IMR-90 (cell line): ENCODE data around the gene ARHGEF7. TPM values are rescaled to one million over a fixed set of nuclear protein-coding genes. Genes with fewer than 3 reads are reported as not detected.

Experiments used
- ATAC-seq: fragments of 200-7000 bp; cut with Tn5 transposase; 2 replicates; pipeline ENCODE4 v1.9.1; 2020; ENCODE audit warnings: low read depth, mild to moderate bottlenecking, moderate library complexity
- BruUV-seq: library from RNA; stranded (reverse); fragments of 400-500 nt; replicated peaks from 2 replicates; lab custom pipeline; 2021; lab: Mats Ljungman, UMichigan
- CTCF ChIA-PET: fragments of 300-600 bp; formaldehyde crosslinking; extraction: SDS; loops from one replicate; lab custom pipeline; 2021; ENCODE audit warnings: antibody characterized with exemption; lab: Yijun Ruan, JAX
- POLR2A ChIA-PET: fragments of 300-600 bp; sonication (Branson Sonifier 250); formaldehyde crosslinking; loops from one replicate; lab custom pipeline; 2022; ENCODE audit warnings: antibody characterized with exemption; ENCODE audit not compliant: unreplicated experiment; lab: Charles Lee
- DNase-seq: peaks from one replicate; pipeline ENCODE4 v3.0.0; 2013
- H2AFZ ChIP-seq: replicated peaks from 2 replicates; pipeline ENCODE3; 2013; ENCODE audit warnings: low read length, mild to moderate bottlenecking; ENCODE audit not compliant: poor library complexity
- H2AK5ac ChIP-seq: 2 replicates; pipeline ENCODE4 v1.6.1; 2013; ENCODE audit warnings: low read depth, low read length, inconsistent platforms
- H2AK9ac ChIP-seq: replicated peaks from 2 replicates; pipeline ENCODE3; 2013; ENCODE audit warnings: mild to moderate bottlenecking, low read depth, low read length, moderate library complexity; ENCODE audit not compliant: poor library complexity
- H2BK120ac ChIP-seq: 2 replicates; pipeline ENCODE4 v1.6.1; 2013; ENCODE audit warnings: low read depth, low read length, inconsistent platforms
- H2BK15ac ChIP-seq: 3 replicates; pipeline ENCODE4 v1.6.1; 2013; ENCODE audit warnings: low read depth, low read length, inconsistent platforms
- H2BK20ac ChIP-seq: 2 replicates; pipeline ENCODE4 v1.6.1; 2013; ENCODE audit warnings: low read depth, mild to moderate bottlenecking, inconsistent platforms, low read length, moderate library complexity
- H2BK5ac ChIP-seq: 2 replicates; pipeline ENCODE4 v1.6.1; 2013; ENCODE audit warnings: mild to moderate bottlenecking, low read depth, low read length, inconsistent platforms; ENCODE audit not compliant: poor library complexity, severe bottlenecking
- H3K14ac ChIP-seq: replicated peaks from 2 replicates; pipeline ENCODE4 v1.6.1; 2013; ENCODE audit warnings: low read depth, low read length, inconsistent platforms
- H3K18ac ChIP-seq: 2 replicates; pipeline ENCODE4 v1.6.1; 2013; ENCODE audit warnings: low read depth, low read length, control low read depth
- H3K23ac ChIP-seq: 2 replicates; pipeline ENCODE4 v1.6.1; 2013; ENCODE audit warnings: low read depth, low read length, inconsistent platforms
- H3K27ac ChIP-seq: 2 replicates; pipeline ENCODE4 v1.5.1; 2013; ENCODE audit warnings: mild to moderate bottlenecking, control low read depth, low read length; ENCODE audit not compliant: insufficient read depth
- H3K27me3 ChIP-seq: 2 replicates; pipeline ENCODE4 v1.6.1; 2013; ENCODE audit warnings: low read length; ENCODE audit not compliant: control insufficient read depth, insufficient read depth
- H3K36me3 ChIP-seq: 2 replicates; pipeline ENCODE4 v1.6.1; 2013; ENCODE audit warnings: low read length, mixed read lengths; ENCODE audit not compliant: control insufficient read depth, insufficient read depth
- H3K4ac ChIP-seq: 2 replicates; pipeline ENCODE4 v1.6.1; 2013; ENCODE audit warnings: low read depth, low read length, inconsistent platforms
- H3K4me1 ChIP-seq: 2 replicates; pipeline ENCODE4 v1.6.1; 2013; ENCODE audit warnings: low read length, mixed read lengths; ENCODE audit not compliant: control insufficient read depth, insufficient read depth
- H3K4me2 ChIP-seq: 2 replicates; pipeline ENCODE4 v1.6.1; 2013; ENCODE audit warnings: low read depth, mild to moderate bottlenecking, control low read depth, low read length, moderate library complexity
- H3K4me3 ChIP-seq: 2 replicates; pipeline ENCODE4 v1.5.1; 2013; ENCODE audit warnings: low read depth, mild to moderate bottlenecking, control low read depth, low read length, moderate library complexity; ENCODE audit not compliant: insufficient read depth
- H3K56ac ChIP-seq: 2 replicates; pipeline ENCODE4 v1.6.1; 2013; ENCODE audit warnings: low read length, inconsistent platforms; ENCODE audit not compliant: insufficient read depth; ENCODE audit errors: extremely low read depth
- H3K79me1 ChIP-seq, 2 experiments: 2 replicates each; pipeline ENCODE4 v1.6.1; 2013; ENCODE audit warnings: low read length in 2 of 2, inconsistent platforms in 1 of 2, low read depth in 1 of 2
- H3K9ac ChIP-seq: 2 replicates; pipeline ENCODE4 v1.6.1; 2013; ENCODE audit warnings: low read depth, low read length, control low read depth
- H3K9me1 ChIP-seq: 2 replicates; pipeline ENCODE4 v1.6.1; 2013; ENCODE audit warnings: low read length, inconsistent platforms; ENCODE audit not compliant: insufficient read depth
- H3K9me3 ChIP-seq: 2 replicates; pipeline ENCODE4 v1.6.1; 2013; ENCODE audit warnings: low read length; ENCODE audit not compliant: control insufficient read depth, insufficient read depth
- H4K20me1 ChIP-seq: 2 replicates; pipeline ENCODE4 v1.6.1; 2013; ENCODE audit warnings: low read length, inconsistent platforms; ENCODE audit not compliant: insufficient read depth
- H4K5ac ChIP-seq: 2 replicates; pipeline ENCODE4 v1.6.1; 2013; ENCODE audit warnings: mild to moderate bottlenecking, low read depth, low read length, control low read depth
- H4K8ac ChIP-seq, 2 experiments: 2 replicates each; pipeline ENCODE4 v1.6.1; 2013; ENCODE audit warnings: low read depth in 2 of 2, low read length in 2 of 2, control low read depth in 1 of 2, inconsistent platforms in 1 of 2
- H4K91ac ChIP-seq: 2 replicates; pipeline ENCODE4 v1.6.1; 2013; ENCODE audit warnings: low read depth, low read length, inconsistent platforms; ENCODE audit not compliant: insufficient read depth
- MAFK ChIP-seq: IDR thresholded peaks from 2 replicates; pipeline ENCODE4 v1.6.1; 2012; ENCODE audit warnings: low read depth, low read length, improper control_type of control experiment
- NFE2L2 ChIP-seq: fragments of 150-350 bp; IDR thresholded peaks from 2 replicates; pipeline ENCODE4 v1.6.1; 2016; ENCODE audit warnings: low read depth, mild to moderate bottlenecking, low read length
- RAD21 ChIP-seq: IDR thresholded peaks from 2 replicates; pipeline ENCODE4 v1.6.1; 2012; ENCODE audit warnings: low read length, improper control_type of control experiment
- RFX5 ChIP-seq: IDR thresholded peaks from 2 replicates; pipeline ENCODE4 v1.8.0; 2012; ENCODE audit warnings: low read depth, mild to moderate bottlenecking, low read length, moderate library complexity
- dilution Hi-C: fragments of 300-500 bp; cut with HindIII; formaldehyde crosslinking; loops from one replicate; pipeline ENCODE4 v1.14.3; 2018; ENCODE audit warnings: low sequenced_read_pairs; ENCODE audit not compliant: unreplicated experiment
- in situ Hi-C: fragments of 300-500 bp; cut with MboI; formaldehyde crosslinking; loops from 3 replicates; pipeline ENCODE4 v1.14.3; 2019; ENCODE audit warnings: low sequenced_read_pairs, inconsistent platforms, mixed read lengths
- intact Hi-C: fragments of 100-400 bp; cut with micrococcal nuclease; formaldehyde crosslinking; loops from 2 replicates; pipeline ENCODE4 v1.10.0; 2022
- polyA plus RNA-seq, 3 experiments: library from polyadenylated mRNA; depleted of rRNA; stranded (reverse); fragments of >200 nt; gene quantifications; 2 replicates each; pipeline ENCODE4 v1.2.3, GENCODE V29; 2012; ENCODE audit warnings: low replicate concordance in 1 of 3
- total RNA-seq: library from RNA; depleted of rRNA; stranded (reverse); fragments of >200 nt; gene quantifications from 2 replicates; pipeline ENCODE4 v1.2.3, GENCODE V29; 2012

ARHGEF7 gene
- total and polyA plus RNA-seq, 2 of the 4 experiments (the other 2 are of a cell fraction) = 32.9 to 59.0 TPM

GRCh38 chr13:111158136-111158805 lies 43.2 kb downstream of the ARHGEF7 start:
- no peak overlapping the region for H2AFZ ChIP-seq
- H2AK5ac ChIP-seq = no peak overlapping the region
- peaks cover 61% of the 10 kb centered on the region for H4K20me1 ChIP-seq
- ATAC-seq (no peak), DNase-seq (no peak)
- no peak overlapping the region for H2BK20ac ChIP-seq
- no peak overlapping the region for H3K4ac ChIP-seq
- no peak overlapping the region for H3K56ac ChIP-seq
- no peak overlapping the region for H3K14ac ChIP-seq
- no peak overlapping the region for H3K23ac ChIP-seq
- no peak overlapping the region for H3K4me3 ChIP-seq
- BruUV-seq = no TSS peak
- in situ Hi-C loops (no loop called here), dilution Hi-C loops (no loop called here), intact Hi-C loops (no loop called here)
- peaks cover 4% of the 10 kb centered on the region for H3K4me1 ChIP-seq
- H3K9me3 ChIP-seq = no peaks in the 10 kb centered on the region
- H2BK120ac ChIP-seq = no peak overlapping the region
- no peak overlapping the region for H4K91ac ChIP-seq
- no peak overlapping the region for H3K4me2 ChIP-seq
- CTCF ChIA-PET = interaction anchor here (0.7 kb wide), 1 partner anchor 61 kb away, joined by 5 read pairs; no protein-coding TSS in a partner anchor
- no peak overlapping the region for H2BK15ac ChIP-seq
- H3K27me3 ChIP-seq = no peaks in the 10 kb centered on the region
- TF ChIP-seq NFE2L2 (no peak), MAFK (no peak), RAD21 (no peak), RFX5 (no peak)
- H3K9me1 ChIP-seq = 0 out of 2 replicates have a peak, but pooled peaks cover 5% of the 10 kb centered on the region
- no peak overlapping the region for H2BK5ac ChIP-seq
- H4K8ac ChIP-seq = no peak overlapping the region
- no peak overlapping the region for H2AK9ac ChIP-seq
- POLR2A ChIA-PET = no interaction called here
- peaks cover 22 to 69% of the 10 kb centered on the region in 2 experiments for H3K79me1 ChIP-seq
- H3K18ac ChIP-seq = no peak overlapping the region
- H3K36me3 ChIP-seq = peaks cover 6% of the 10 kb centered on the region
- no peak overlapping the region for H4K5ac ChIP-seq
- no peak overlapping the region for H3K9ac ChIP-seq
- H3K27ac ChIP-seq = no peak overlapping the region
